ENCODE data around the gene TRABD2B. TPM values are rescaled to one million over a fixed set of nuclear protein-coding genes. Genes with fewer than 3 reads are reported as not detected.

The TRABD2B gene
- total RNA-seq (2014; rRNA removed; shearing (Covaris generic)) = 0.13 TPM in 1 of 2 replicates, not detected in the other
- 0.85 and 0.98 TPM in 2 replicates for polyA plus RNA-seq (2015; cell fraction: cytosol; rRNA removed)
- polyA plus RNA-seq (2015; cell fraction: nucleus; rRNA removed) = 0.75 and 1.3 TPM in 2 replicates

DNA sequence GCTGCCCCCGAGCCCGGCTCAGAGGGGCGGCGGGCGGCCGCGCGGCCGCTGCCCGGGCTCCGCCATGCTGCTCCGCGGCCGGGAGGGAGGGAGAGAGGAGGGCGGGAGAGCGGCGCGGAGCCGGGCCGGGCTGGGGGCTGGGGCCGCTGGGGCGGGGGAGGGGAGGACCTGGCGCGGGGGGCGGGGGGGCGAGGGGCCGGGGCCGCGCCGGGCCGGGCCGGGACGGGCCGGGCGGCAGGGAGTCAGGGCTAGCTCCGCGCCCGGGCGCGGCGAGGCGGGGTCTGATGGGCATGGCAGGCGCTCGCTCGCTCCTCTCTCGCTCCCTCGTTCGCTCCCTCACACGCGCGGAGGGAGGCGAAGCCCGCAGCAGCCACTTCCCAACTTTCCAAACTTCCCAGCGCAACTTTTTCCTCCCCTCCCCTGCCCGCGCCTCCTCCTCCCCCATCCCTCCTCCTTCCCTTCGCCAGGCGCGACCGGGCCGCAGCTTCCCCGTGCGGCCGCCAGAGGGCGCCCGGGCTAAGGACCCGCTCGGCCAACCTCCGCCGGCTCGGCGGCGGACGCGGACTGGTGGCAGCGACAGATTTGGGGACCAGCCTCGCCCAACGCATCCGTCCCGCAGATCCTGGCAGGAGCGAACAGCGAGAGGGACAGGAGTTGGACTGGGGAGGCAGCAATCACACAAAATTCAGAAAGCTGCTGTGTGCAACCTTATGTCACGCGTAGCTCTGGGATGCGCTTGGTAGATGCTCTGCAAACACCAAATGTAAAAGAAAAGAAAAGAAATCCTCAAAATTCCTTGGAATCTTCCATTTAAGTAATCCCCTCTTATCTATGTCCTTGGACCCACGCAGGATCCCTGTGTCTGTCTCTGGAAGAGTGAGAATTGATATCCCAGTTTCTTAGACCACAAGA lies at the start of gene TRABD2B:
Gene TRABD2B (minus strand): TSS at position 97 of the 912 bp plus-strand sequence.
- peak; percentile 71 for DNase-seq (ENCODE audit: low read depth, low spot score)
- in situ Hi-C loops (cut with HindIII; ENCODE audit: low pct_unique_long_range_greater_than_20kb, low sequenced_read_pairs) = loop anchor here (10.0 kb wide), 1 partner anchor 67 kb away; no protein-coding TSS in a partner anchor

DNA sequence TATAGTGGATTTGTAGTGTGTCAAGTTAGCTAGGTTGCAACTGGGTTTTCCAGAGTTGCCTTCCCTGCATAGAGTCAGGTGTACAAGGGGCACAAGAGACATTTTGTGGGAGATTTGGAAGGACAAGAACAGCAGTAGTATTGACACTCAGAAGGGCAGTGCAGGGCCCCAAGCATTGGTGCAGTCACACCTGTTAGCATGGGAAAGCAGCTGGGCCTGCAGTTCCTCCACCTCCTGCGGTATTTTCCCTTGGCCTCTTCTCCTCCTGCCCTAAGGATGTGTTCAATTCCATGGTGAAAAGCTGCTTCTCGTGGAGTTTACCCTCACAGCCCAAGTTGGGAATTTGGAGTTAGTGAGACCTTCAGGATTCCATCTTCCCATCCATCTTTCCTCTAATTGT lies 47.1 kb upstream of the TRABD2B start:
- in situ Hi-C loops (cut with HindIII; ENCODE audit: low pct_unique_long_range_greater_than_20kb, low sequenced_read_pairs) = no loop called here
- DNase-seq (ENCODE audit: low read depth, low spot score) = no peak

DNA sequence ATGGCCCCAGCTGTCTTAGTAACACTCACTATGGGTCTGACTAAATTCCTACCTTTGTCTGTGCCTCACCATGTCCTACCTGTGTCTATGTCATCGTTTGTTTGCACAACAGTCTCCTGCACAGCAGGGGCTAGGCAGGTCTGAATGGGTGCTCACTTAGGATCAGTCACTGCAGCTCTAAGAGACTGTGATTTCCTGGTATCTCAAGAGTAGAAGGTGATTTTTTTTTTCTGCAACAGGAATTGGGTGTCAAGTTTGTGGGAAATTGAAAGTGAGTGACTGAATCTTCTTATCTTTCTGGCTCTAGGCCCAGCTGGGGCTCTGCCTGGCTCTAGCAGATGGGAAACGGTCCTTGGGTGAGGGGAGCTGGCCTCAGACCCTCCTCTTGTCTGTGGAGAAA lies 46.4 kb upstream of the TRABD2B start:
- in situ Hi-C loops (cut with HindIII; ENCODE audit: low pct_unique_long_range_greater_than_20kb, low sequenced_read_pairs) = no loop called here
- no peak for DNase-seq (ENCODE audit: low read depth, low spot score)

DNA sequence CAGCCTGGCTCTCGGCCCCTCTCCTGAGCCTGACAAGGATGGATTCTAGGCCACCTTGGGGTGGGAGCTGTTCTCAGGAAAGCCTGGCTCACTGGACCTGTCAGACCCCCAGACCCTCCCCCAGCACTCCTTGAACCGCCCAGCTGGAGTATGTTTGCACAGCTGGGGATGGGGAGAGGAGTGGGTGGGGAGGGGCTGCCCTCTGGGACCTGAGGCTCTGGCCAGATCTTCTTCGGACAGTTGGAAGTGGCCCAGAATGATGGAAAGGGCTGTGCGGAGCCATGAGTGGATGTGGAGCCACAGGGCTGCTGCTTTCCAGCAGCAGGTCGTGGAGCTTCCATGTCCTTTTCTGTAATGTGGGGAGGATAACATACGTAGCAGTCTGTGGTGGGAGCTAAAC lies 43.0 kb upstream of the TRABD2B start:
- in situ Hi-C loops (cut with HindIII; ENCODE audit: low pct_unique_long_range_greater_than_20kb, low sequenced_read_pairs) = no loop called here
- no peak for DNase-seq (ENCODE audit: low read depth, low spot score)

DNA sequence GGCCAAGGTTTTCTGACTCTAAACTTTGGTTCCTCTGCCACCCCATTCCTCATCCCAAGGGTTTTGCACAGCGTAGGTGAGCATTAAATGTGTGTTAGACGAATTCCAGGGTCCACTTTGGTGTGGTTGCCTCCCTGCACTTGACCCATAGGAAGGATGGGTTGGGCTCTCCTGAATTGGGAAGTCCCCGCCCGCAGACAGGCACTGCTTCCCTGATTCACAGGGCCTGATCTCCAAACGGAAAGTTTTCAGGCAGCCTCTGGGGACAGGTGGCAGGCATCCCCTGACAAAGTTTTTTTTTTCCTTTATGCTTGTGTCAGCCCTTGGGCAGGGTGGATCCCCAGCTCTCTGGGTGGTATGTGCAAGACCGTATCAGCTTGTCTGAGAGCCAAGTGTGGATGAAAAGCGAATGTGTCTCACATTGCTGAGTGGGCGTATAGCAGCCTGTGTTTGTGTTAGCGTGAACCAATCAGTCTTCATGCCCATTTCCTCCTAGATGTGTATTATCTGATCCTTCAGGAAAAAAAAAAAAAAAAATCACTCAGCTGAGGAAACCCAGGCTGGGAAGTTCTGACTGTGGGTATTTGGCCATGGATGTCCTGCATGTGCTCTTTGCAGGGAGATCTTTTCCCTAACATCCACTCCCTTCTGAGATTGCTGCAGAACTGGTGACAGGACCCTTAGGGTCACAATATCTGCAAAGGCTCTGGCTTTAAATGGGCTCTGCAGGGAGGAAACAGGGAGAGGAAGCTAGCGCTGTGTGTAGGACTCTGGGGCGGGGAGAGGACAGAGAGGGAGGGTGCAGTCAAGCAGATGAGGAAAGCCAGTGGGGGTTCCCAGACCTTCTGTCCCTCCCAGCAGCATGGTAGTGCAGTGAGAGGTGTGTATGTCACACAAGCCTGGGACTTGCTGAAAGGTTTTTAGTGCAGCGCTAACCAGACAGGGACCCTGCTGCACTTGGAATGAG lies 42.2 kb upstream of the TRABD2B start:
- in situ Hi-C loops (cut with HindIII; ENCODE audit: low pct_unique_long_range_greater_than_20kb, low sequenced_read_pairs) = no loop called here
- DNase-seq (ENCODE audit: low read depth, low spot score) = no peak

DNA sequence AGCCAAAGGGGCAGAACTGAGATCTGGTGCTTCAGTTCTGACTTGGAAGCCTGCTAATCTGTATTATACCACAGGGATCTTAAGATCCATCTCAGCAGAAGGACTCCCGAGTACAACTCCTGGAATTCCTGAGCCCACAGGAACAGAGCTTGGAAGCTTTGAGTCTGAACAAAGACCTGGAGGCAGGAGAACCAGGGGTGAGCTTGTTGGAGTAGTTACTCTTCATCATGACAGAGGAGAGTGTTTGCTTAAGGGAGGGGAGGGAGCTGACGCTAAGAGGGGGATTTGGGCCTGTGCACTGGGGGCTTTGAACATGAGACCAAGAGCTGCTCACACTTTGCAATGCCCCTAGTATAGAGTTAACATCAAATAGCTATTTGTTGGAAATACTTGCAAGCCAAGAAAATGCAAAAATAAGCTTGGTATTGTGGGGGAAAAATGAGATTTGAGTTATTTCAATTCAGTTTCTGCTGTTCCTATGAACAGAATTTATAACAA lies 41.1 kb upstream of the TRABD2B start:
- in situ Hi-C loops (cut with HindIII; ENCODE audit: low pct_unique_long_range_greater_than_20kb, low sequenced_read_pairs) = no loop called here
- DNase-seq (ENCODE audit: low read depth, low spot score) = no peak

DNA sequence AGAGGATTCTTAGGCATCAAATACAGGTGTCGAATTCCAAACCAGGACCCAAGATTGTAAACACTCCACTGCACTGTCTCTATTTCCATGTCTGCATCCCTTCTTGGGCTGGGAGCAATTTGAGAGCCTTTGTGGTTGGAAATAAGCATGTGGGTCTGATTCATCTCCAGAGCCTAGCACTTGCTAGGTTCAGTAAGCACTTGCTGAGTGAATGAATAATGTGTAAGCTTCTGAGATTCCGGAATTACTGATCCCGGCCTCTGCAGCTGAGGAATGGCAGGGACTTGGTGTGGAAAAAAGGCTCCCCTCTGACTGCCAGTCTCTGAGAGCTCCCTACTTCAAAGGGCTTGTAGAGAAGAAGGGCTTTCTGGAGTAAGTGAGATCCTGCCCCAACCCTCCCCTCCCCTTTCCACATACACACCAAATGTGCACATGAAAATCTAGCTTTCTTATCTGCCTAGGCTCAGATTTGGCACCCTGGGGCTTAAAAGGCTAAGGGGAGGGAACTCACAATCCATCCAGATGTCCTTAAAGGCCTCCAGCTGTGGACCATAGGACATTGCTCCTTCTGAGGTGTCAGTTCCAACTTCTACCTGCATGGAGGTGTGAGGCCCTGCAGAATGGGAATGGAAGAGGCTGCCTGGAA lies 39.6 kb upstream of the TRABD2B start:
- in situ Hi-C loops (cut with HindIII; ENCODE audit: low pct_unique_long_range_greater_than_20kb, low sequenced_read_pairs) = no loop called here

DNA sequence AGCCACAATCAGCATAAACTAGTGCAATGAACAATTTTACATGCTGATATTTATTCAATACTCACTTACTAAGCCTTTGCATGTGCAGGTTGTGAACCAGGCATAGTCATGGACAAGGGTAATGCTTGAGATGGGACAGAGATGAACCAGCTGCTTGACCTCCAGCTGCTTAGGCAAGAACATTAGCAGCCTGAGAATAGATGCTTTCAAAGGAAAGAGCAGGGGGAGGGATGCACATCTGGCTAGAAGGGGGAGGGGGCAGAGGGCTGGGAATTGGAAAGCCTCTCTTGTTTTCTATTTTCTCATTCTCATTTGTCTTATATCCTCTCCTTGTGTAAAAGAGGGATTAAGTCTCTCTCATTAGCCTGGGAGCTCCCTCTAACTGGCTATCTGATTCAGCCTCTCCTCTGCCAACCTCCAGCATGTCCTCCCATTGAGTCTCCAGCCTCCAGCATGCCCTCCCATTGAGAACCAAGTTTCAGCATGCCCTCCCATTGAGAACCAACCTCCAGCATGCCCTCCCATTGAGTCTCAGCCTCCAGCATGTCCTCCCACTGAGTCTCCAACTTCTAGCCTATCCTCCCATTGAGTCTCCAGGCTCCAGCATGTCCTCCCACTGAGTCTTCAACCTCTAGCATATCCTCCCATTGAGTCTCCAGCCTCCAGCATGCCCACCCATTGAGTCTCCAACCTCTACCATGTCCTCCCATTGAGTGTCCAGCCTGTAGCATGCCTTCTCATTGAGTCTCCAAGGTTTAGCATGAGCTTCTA lies 38.4 kb upstream of the TRABD2B start:
- no peak for DNase-seq (ENCODE audit: low read depth, low spot score)
- in situ Hi-C loops (cut with HindIII; ENCODE audit: low pct_unique_long_range_greater_than_20kb, low sequenced_read_pairs) = no loop called here

More for the DNA sequence above, 39.6 kb upstream of the TRABD2B start:
- peak; percentile 32 for DNase-seq (ENCODE audit: low read depth, low spot score)

DNA sequence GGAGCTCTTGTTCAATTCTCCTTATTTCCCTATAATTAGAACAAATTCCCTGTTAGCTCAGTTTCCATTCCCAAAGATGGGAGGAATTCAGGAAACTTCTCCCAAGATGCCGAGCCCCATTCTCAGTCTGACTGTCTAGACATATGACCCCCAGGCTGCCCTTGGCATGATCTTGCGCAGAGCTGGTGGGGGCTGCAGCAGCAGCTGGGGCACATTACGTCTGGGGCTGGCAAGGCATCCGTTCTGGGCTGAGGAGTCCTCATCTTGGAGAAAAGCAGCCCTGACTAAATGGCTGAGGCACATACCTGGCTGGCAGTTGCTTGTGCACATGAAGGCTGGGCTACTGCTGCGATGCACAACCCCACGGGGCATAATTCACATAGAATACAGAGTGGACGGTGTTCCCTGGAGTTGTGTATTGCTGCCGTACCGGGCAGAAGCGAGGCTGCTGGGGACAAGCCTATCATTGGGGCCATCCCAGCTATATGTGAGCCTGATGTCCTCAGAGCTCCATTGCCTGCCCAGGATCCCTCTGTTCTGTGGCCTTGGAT lies 36.4 kb upstream of the TRABD2B start:
- in situ Hi-C loops (cut with HindIII; ENCODE audit: low pct_unique_long_range_greater_than_20kb, low sequenced_read_pairs) = no loop called here
- no peak for DNase-seq (ENCODE audit: low read depth, low spot score)

DNA sequence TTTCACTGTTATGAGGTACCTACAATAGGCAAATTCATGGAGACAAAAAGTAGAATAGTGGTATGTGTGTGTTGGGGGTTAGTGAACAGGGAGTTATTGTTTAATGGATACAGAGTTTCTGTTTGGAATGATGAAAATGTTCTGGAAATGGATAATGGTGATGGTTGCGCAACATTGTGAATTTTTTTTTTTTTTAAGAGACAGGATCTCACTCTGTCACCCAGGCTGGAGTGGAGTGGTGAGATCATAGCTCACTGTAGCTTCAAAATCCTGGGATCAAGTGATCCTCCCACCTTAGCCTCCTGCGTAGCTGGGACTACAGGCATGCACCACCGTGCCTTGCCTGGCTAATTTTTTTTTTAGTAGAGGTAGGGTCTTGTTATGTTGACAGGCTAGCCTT lies 34.5 kb upstream of the TRABD2B start:
- in situ Hi-C loops (cut with HindIII; ENCODE audit: low pct_unique_long_range_greater_than_20kb, low sequenced_read_pairs) = no loop called here
- peak; percentile 64 for DNase-seq (ENCODE audit: low read depth, low spot score)

DNA sequence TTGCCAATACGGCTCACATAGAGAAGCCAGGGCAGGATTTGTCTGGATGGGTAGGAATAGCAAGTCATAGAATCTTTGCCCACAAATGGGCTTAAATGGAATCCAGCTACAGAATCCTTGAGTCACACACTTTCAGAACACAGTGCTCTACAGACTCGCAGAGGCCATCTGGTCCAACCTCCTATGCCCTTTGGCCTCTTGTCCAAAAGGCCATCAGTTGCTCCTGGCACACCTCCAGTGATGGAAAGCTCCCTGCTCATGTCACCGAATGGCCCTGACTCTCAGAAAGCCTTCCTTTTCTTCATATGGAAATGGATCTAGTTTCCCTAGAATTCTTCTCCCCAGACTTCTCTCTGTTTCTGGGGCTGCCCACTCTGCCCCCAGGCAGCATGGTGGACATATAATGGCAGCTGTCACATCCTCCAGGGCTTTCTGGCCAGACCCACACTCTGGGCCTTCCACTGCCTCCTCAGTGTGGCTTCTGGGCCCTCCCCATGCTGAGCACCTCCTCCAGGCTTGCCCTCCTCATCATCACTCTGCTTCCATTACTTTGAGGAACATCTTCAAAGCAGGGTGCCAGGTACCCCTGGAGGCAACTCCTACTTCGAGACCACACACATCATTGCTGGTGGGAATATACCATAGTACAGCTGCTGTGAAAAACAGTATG lies 33.6 kb upstream of the TRABD2B start:
- in situ Hi-C loops (cut with HindIII; ENCODE audit: low pct_unique_long_range_greater_than_20kb, low sequenced_read_pairs) = no loop called here
- DNase-seq (ENCODE audit: low read depth, low spot score) = no peak

DNA sequence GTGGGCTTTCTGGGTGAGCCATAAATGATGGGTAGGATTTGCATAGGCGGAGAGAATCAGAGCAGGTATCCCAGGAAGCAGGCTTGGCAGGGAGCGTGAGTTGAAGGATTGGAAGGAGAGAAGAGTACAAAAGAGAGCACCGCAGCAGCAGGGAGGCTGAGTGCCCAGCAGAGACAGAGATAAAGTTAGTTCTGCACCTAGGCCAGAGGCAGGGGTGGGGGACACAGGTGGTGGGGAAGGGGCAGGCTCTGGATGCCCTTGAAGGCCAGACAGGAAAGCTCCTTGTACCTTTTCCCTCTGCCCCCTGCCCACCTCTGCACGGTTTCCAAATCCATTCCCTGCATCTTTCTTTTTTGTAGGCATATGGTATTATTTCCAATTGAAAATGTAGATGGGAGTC lies 33.0 kb upstream of the TRABD2B start:
- in situ Hi-C loops (cut with HindIII; ENCODE audit: low pct_unique_long_range_greater_than_20kb, low sequenced_read_pairs) = no loop called here
- DNase-seq (ENCODE audit: low read depth, low spot score) = no peak

DNA sequence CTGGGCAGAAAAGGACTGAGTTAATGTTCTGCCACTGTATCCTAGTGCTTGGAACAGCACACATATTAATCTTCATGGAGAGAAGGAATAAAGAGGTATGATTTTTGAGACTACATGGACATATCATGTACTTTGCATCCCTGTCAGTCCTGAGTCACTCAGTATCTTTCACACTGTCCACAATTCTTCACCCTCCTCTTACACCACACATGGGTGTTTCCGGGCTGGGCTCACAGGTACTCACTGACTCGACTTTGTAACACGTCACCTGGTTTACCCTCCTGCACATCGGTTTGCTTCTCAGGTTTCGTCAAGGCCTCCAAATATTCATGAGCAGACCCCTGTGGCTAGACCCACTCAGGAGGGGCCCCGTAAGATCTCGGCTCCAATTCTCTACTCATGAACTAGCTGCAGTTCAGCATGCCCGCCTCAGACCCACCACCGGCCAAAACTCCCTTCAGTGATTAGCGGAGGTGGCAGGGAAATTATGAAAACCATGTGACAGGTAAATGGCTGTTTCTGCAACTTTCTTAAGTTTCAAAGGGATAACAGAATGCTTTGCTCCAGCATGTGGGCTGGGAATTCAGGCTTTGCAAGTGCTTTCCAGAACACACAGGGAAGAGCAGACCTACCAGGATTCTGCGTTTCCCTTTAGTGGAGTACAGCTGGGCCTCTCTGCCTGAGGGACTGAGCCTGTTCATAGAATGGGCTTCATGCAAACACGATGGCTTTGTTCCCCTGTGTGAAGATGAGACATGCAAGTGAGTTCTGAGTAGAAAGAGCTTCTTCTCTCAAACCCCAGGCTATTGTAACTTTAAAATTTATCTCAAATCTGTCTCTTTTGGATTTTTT lies 31.3 kb upstream of the TRABD2B start:
- in situ Hi-C loops (cut with HindIII; ENCODE audit: low pct_unique_long_range_greater_than_20kb, low sequenced_read_pairs) = no loop called here
- DNase-seq (ENCODE audit: low read depth, low spot score) = no peak

DNA sequence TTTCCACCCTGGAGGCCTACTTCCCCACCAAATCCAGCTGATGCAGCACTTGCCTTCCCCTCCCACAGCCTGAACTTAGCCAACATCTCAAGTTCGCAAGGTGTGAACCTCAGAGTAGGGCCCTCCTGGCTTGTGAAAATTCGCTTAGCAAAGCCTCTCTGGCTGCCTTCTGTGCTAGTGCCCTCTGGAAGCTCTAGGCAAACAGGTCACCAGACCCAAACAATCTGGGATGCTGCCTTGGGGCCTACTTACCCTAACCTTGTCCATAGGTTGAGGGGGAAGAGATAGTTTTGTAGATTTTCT lies 30.3 kb upstream of the TRABD2B start:
- DNase-seq (ENCODE audit: low read depth, low spot score) = no peak
- in situ Hi-C loops (cut with HindIII; ENCODE audit: low pct_unique_long_range_greater_than_20kb, low sequenced_read_pairs) = no loop called here

DNA sequence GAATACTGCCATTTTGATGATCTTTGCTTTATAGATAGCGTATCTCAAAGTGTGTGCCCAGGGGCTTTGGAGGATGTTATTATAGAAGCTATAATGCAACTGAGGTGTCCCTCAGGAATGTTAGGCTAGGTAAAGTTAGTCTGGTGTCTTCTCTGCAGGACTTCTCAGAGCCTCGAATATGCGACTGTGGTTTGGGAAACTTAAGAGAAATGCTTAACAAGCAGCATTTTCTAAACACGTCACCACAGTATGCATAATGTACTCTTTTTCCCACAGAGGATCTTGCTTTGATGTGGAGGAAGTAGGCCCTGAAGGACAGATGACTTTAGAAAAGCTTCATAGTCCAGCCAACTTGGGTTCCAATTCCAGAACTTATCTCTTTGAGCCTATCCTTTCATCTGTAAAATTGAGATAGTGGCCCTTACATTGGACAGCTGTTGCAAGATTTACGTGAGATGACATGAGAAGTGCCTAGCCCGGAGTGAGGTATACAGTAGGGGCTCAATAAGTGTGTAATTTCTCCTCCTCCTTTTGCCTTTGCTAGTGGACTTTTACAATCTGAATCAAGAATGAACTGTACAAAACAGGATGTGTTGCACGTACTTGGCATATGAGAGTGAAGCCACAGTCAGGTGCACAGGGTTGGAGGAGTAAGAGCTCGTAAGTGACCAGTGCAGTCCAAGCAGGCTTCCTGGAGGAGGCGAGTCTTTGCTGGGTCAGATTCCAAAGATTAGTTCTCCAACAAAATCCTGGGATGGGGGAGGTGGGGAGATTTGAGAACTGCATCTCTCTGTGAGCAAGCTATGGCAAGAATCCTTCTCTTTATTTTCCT lies 29.7 kb upstream of the TRABD2B start:
- no peak for DNase-seq (ENCODE audit: low read depth, low spot score)
- in situ Hi-C loops (cut with HindIII; ENCODE audit: low pct_unique_long_range_greater_than_20kb, low sequenced_read_pairs) = no loop called here

Data from SK-MEL-5 (cell line).